Activated CD8-positive, alpha-beta memory T cell treated with anti-CD3 and anti-CD28 coated beads for 36 hours (primary cell): ENCODE measurements around the gene C1QTNF1. TPM values are rescaled to one million over a fixed set of nuclear protein-coding genes. Genes with fewer than 3 reads are reported as not detected.

ENCODE experiments used
- CTCF ChIA-PET: fragments of 350-600 bp; sonication (Branson Sonifier 250); formaldehyde crosslinking; loops from one replicate; lab custom pipeline; 2021; ENCODE audit warnings: antibody characterized with exemption; lab: Charles Lee
- POLR2A ChIA-PET: fragments of 350-600 bp; sonication (Branson Sonifier 250); formaldehyde crosslinking; loops from one replicate; lab custom pipeline; 2021; ENCODE audit warnings: antibody characterized with exemption; lab: Charles Lee
- total RNA-seq, 2 experiments: library from RNA; stranded (reverse); gene quantifications; one replicate each; pipeline ENCODE4 v1.2.3, GENCODE V29; 2021

C1QTNF1 gene, protein sequence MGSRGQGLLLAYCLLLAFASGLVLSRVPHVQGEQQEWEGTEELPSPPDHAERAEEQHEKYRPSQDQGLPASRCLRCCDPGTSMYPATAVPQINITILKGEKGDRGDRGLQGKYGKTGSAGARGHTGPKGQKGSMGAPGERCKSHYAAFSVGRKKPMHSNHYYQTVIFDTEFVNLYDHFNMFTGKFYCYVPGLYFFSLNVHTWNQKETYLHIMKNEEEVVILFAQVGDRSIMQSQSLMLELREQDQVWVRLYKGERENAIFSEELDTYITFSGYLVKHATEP
- total RNA-seq: under 1 TPM; 0.08 to 0.19 TPM

DNA sequence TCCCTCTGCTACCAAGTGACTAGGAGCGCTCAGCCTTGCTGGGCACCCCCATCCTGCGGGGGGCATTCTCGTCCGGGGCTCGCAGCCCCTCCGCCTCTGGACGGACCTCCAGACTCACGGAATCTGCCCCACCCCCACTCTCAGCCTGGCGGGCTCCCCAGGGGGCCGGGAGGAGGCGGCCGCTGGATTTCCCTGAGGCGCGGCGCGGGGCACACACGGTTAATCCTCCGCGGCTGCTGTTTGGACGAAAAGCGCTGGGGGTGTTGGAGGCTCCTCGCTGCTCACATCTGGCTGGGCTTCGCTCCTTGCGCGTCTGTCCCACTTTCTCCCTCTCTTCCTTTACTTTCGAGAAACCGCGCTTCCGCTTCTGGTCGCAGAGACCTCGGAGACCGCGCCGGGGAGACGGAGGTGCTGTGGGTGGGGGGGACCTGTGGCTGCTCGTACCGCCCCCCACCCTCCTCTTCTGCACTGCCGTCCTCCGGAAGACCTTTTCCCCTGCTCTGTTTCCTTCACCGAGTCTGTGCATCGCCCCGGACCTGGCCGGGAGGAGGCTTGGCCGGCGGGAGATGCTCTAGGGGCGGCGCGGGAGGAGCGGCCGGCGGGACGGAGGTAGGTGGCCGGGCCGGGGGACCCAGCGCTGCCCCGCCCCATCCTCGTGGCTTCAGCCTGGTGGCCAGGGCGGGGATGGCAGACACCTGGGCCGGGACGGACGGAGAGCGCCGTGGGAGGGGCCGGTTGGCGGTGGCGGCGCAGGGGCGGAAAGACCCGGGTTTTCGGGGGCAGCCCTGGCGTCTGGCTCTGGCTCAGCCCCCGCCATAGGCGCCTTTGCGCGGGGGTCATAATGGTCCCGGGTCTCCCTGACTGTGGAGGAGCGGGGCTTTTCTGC is at the start of gene C1QTNF1:
C1QTNF1 (plus strand) TSS at position 284 of the 886 bp plus-strand sequence. CDS start 19,800 bp downstream, outside the sequence.
- ChIA-PET CTCF (interaction anchor here (1.0 to 1.4 kb wide), 2 partner anchors 63 to 157 kb away, joined by 3 read pairs; no protein-coding TSS in a partner anchor), POLR2A (no interaction called here)

DNA sequence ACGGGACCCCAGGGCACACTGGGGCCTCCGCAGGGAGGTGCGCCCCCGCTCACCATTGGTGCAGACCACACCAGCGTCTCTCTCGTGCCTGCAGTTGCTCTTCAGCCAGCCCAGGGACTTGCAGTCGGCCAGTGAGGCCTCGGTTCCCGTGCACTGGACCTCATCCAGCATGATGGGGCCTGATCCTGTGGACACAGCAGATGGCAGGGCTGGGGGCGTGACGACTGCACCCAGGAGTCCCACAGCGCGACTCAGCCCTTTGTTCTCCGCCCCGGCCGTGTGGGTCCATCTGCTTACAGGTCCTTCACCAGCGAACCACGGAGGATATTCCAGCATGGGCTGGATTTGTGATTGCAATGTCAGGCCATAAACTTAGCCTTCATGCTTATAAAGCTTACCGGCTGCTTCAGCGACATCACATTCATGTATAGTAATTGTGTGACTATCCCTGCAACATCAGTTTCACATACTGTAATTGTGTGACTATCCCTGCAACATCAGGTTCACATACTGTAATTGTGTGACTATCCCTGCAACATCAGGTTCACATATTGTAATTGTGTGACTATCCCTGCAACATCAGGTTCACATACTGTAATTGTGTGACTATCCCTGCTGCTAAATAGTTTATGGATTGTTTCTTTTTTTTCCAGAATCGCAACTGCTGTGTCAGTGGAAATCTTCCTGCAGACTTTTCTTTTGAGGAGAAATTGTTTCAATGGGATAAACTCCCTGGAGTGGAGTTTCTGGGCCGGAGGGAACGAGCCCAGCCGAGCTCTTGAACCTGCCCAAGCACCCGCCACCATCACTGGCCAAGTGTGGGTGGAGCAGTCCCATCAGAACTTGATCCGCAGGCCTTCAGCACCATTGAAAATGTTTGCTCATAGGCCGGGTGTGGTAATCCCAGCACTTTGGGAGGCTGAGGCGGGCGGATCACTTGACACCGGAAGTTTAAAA is 49.1 kb upstream of the C1QTNF1 start:
- CTCF ChIA-PET: interaction anchor here (2.0 kb wide), 1 partner anchor 109 kb away, joined by 4 read pairs; no protein-coding TSS in a partner anchor
- POLR2A ChIA-PET: no interaction called here

- CTCF ChIA-PET: interaction anchor here (2.0 kb wide), 1 partner anchor 111 kb away, joined by 4 read pairs; no protein-coding TSS in a partner anchor
- POLR2A ChIA-PET: no interaction called here
Measured at GRCh38 chr17:78976907-78977680, 46.9 kb upstream of the C1QTNF1 start.

DNA sequence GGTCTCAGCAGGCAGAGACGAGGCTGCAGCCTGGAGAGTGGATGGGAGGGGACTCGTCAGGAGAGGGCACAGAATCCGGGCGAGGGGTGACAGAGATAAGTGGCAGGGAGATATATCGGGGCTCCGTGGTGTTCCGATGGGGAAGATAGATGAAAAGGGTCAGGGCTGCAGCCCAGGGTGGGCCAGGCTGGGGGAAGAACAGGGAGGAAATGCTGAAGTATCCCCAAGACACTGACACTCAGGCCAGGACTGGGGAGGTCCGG is 46.4 kb upstream of the C1QTNF1 start:
- ChIA-PET CTCF (interaction anchor here (1.0 kb wide), 1 partner anchor 11 kb away, joined by 4 read pairs; no protein-coding TSS in a partner anchor), POLR2A (no interaction called here)

DNA sequence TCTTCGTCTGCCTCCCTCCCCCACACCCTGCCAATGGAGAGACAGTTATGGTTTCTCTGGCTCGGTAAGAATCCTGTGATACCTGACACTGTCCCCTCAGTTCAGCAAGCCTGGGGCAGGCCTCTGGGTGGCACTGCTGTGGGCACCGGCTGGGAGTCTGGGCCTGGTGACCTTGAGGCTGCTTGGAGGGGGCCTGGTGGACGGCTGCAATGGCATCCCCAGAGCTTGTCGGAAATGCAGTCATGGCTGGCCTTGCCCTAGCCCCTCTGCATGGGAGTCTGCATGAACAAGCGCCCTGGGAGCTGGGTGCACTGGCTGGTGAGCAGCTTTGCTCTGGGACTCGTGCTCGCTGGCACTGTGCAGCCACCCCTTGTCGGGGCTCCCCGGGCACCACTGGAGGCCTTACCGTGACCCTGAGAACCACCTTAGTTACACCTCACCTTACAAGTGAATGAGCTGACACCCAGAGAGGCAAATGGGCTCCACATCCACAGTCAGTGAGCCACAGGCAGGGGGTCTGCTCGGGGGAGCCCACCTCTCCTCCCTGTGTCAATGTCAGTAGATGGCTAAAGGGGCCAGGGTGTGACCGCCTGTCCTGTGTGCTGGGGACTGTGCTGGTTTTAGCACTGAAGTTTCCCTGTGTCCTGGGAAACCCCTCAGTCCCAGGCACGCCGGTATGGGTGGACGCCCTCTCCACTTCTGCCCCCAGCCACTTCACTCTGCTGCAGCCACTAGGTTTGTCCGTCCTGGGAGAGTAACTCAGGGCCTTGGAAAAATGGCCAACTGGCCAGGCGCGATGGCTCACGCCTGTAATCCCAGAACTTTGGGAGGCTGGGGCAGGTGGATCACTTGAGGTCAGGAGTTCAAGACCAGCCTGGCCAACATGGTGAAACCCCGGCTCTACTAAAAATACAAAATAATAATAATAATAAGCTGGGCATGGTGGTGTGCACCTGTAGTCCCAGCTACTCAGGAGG is 45.7 kb upstream of the C1QTNF1 start:
- ChIA-PET CTCF (interaction anchor here (0.9 to 1.9 kb wide), 3 partner anchors 12 to 114 kb away, joined by 3 to 6 read pairs (median 4); no protein-coding TSS in a partner anchor), POLR2A (no interaction called here)

DNA sequence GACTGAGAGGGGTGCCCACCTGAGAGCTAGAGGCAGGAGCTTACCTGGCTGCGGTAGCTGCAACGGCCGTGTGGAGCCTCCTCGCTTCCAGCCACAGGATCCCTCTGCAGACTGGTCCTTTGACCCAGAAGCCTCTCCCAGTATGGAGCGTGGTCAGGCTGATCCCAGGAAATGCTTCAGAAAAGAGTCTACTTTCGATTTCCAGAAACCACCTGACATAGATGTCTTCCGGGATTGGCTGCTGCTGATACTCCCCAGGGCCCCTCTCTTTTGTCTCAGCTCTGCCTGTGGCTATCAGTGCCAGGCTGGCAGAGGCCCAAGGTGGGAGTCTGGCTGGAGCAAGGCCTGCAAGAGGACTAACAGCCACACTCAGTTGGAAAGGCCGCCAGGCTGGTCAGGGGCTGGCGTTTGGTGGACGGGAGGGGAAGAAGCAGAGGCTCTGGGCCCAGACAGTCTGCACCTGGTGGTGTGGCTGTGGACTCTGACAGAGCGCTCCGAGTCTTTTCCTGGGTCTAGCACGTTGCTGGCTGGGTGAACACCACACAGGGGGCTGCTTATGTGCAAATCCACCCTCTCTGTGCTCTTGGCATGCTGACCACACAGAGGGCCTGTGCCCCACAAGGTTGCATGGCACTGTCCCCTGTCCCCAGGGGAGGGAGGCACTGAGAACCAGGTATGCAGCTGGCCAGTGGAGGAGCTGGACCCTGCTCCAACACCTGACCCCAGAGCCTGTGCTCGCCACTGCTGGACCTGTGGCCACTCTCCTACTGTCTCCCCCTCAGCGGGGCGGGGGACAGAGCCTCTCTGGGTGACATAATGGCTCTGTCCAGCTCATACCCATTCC is 44.0 kb upstream of the C1QTNF1 start, which contains the start of gene LGALS3BP:
LGALS3BP (minus strand) TSS at position 144 of the 844 bp plus-strand sequence. CDS start 2,732 bp downstream, outside the sequence.
- ChIA-PET CTCF (interaction anchor here (0.6 to 1.9 kb wide), 2 partner anchors 114 to 817 kb away, joined by 4 to 6 read pairs; partner anchors contain the start of gene CBX8), POLR2A (no interaction called here)

GRCh38 chr17:78980624-78980972 is 43.4 kb upstream of the C1QTNF1 start:
- POLR2A ChIA-PET: no interaction called here

DNA sequence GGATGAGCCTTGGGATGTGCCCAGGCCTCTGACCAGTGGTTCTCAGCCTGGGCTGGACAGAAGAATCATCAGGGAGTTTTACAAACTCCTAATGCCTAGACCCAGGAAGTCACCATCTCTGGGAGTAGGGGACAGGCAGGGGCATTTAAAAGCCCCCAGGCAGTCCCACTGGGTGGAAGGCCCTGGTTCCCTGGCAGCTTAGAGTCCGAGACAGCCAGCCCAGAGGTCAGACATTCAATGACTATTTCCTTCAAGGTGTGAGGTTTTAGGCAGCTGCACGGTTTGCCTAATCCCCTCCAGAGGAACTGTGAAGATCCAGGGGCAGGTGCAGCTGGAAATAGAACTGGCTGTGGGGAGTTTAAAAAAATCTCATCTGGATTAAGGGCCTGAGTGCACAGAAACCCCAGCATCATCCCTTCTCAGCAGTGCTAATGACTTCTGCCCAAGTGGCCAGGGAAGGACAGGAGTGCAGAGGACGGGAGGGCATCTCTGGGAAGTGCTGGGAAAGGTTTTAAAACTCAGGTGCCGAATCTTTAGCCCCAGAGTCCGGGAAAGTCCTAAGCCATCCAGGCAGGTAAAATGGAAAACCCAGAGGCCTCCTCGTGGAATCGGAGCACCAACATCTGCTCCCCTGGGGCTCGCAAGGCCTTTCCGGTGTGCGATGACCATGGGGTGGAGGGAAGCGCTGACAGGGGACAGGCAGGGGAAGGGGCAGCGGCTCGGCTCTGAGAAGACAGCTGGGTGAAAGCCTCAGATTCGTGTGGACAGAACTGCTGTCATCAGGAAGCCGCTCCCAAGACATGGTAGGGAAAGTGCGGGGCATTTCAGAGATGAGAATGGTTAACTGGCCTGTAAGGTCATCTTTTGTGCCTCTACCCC is 42.7 kb upstream of the C1QTNF1 start:
- ChIA-PET POLR2A (interaction anchor here (0.6 kb wide), 1 partner anchor 36 kb away, joined by 3 read pairs; no protein-coding TSS in a partner anchor), CTCF (interaction anchor here (1.1 kb wide), 1 partner anchor 115 kb away, joined by 3 read pairs; no protein-coding TSS in a partner anchor)

More at GRCh38 chr17:78980624-78980972, 43.4 kb upstream of the C1QTNF1 start:
- CTCF ChIA-PET: interaction anchor here (0.6 kb wide), 1 partner anchor 816 kb away, joined by 4 read pairs; the partner anchor contains the start of gene CBX8

DNA sequence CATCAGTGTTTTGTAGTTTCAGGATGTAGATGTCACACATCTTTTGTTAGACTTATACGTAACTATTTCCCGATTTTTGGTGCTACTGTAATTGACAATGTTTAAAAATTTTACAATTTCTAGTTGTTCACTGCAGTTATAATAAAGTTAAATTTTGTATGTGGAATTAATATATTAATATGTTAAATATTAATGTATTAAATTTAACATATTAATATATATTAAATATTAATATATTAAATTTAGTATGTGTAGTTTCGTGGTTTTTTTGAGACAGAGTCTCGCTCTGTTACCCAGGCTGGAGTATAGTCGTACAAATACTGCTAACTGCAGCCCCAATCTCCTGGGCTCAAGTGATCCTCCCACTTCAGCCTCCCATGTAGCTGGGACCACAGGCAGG is 38.6 kb upstream of the C1QTNF1 start:
- CTCF ChIA-PET: no interaction called here
- POLR2A ChIA-PET: no interaction called here

DNA sequence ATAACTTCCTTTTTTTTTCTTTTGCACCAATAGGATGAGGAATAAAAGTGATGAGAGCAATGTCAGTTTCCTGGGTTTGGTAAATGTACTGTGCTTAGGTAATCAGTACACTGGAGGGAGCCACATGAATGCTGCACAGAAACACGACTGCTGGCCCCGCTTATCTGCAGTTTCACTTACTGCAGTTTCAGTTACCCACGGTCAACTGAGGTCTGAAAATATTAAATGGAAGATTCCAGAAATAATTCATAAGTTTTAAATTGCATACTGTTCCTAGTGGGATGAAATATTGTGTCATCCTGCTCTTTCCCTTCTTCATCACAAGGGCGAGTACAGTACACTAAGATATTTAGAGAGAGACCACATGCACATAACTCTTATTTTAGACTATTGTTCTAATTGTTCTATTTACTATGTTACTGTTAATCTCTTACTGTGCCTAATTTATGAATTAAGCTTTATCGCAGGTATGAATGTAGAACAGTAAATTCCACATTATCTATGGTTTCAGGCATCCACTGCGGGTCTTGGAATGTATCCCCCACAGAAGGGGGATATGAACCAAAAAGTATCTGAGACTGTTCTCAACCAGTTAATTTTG is 37.8 kb upstream of the C1QTNF1 start:
- POLR2A ChIA-PET: no interaction called here
- CTCF ChIA-PET: no interaction called here

DNA sequence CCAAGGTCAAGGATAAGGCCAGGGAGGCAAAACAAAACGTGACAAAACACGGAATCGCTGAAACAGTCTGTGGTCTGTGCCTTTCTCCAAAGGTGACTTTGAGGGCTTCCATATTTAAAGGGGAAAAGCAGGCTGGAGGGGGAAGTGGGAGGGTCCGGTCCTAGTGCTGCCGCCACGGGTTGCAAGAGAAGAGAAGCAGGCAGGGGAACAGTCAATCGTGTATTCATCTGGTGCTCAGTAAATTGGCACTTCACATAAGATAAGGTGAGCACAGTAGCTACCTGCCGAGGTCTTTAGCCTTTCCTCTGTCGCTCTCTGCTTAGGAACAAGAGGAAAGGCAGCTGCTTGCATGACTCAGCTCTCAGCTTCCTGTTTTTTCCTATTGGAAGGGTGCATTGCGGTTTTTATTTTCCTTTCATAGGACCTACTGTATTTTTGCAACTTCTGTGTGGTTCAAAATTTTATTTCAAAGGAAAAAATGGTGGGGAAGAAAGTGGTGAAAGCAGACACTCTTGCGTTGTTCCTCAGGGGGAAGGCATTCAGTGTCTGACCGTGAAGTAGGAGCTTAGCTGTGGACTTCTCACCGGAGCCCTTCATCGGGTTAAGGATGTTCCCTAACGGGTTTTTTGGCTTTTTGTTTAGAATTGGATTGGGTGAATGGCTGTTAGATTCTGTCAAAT is 37.2 kb upstream of the C1QTNF1 start:
- POLR2A ChIA-PET: no interaction called here
- CTCF ChIA-PET: no interaction called here

- ChIA-PET POLR2A (no interaction called here), CTCF (no interaction called here)
Measured at GRCh38 chr17:78988152-78988551, 35.8 kb upstream of the C1QTNF1 start.

GRCh38 chr17:78990349-78991016 is 33.5 kb upstream of the C1QTNF1 start:
- POLR2A ChIA-PET: no interaction called here
- CTCF ChIA-PET: interaction anchor here (0.6 kb wide), 1 partner anchor 28 kb away, joined by 3 read pairs; no protein-coding TSS in a partner anchor
